Kidney tubule cell (primary cell): Measurements from ENCODE around the gene CRB3.

Experiments used
- DNase-seq: peaks from one replicate; pipeline ENCODE4 v3.0.0-alpha.2; 2018; ENCODE audit warnings: low spot score

The CRB3 gene

GRCh38 chr19:6466526-6467248 is 2.6 kb downstream of the CRB3 start:
- DNase-seq: no peak

GRCh38 chr19:6467384-6467783 is 3.3 kb downstream of the CRB3 start:
- no peak for DNase-seq

GRCh38 chr19:6470173-6470572 is 6.1 kb downstream of the CRB3 start:
- no peak for DNase-seq

GRCh38 chr19:6471076-6471475 is 7.0 kb downstream of the CRB3 start:
- no peak for DNase-seq

- DNase-seq: no peak
Observed at GRCh38 chr19:6472713-6473112, 8.6 kb downstream of the CRB3 start.

GRCh38 chr19:6473647-6474046 is 9.6 kb downstream of the CRB3 start:
- DNase-seq: no peak

- DNase-seq: no peak
Observed at GRCh38 chr19:6475321-6476108, 11.4 kb downstream of the CRB3 start.

- peak; percentile 82 for DNase-seq
Observed at GRCh38 chr19:6476155-6476895, 12.3 kb downstream of the CRB3 start.

- no peak for DNase-seq
Observed at GRCh38 chr19:6476896-6477431, 12.9 kb downstream of the CRB3 start.

GRCh38 chr19:6478815-6479214 is 14.7 kb downstream of the CRB3 start:
- DNase-seq: no peak

GRCh38 chr19:6479836-6480398 is 15.8 kb downstream of the CRB3 start:
- DNase-seq: no peak

- no peak for DNase-seq
Observed at GRCh38 chr19:6480848-6481415, 16.9 kb downstream of the CRB3 start.

GRCh38 chr19:6481541-6482342 is 17.7 kb downstream of the CRB3 start, which contains the start of gene DENND1C:
TSS of gene DENND1C (minus strand) at chr19:6481787. CDS start at chr19:6481695, 92 bp downstream.
- DNase-seq: peak; percentile 19

GRCh38 chr19:6482343-6482686 is 18.2 kb downstream of the CRB3 start:
- DNase-seq: no peak

GRCh38 chr19:6483235-6483634 is 19.2 kb downstream of the CRB3 start:
- no peak for DNase-seq

GRCh38 chr19:6484230-6484629 is 20.2 kb downstream of the CRB3 start:
- DNase-seq: no peak

GRCh38 chr19:6484831-6485230 is 20.8 kb downstream of the CRB3 start:
- DNase-seq: no peak

- no peak for DNase-seq
Observed at GRCh38 chr19:6489278-6490061, 25.4 kb downstream of the CRB3 start.

- no peak for DNase-seq
Observed at GRCh38 chr19:6490134-6490533, 26.1 kb downstream of the CRB3 start.
